SK-N-MC (cell line): ENCODE measurements around the gene IRF8.
"Not testable (repeated sequence)": the region's sequence is repeated elsewhere in the genome, so short reads cannot be mapped to it uniquely, and the experiment has no call there.

Experiments used
- DNase-seq: peaks from one replicate; pipeline ENCODE4 v3.0.0-alpha.2; 2011; ENCODE audit warnings: low read depth, low spot score
- H3K27ac ChIP-seq: fragments of 200-600 bp; sonication (generic); 2 replicates; pipeline ENCODE4 v1.5.1; 2016; ENCODE audit warnings: mixed run types
- H3K36me3 ChIP-seq: fragments of 200-600 bp; sonication (generic); 2 replicates; pipeline ENCODE4 v1.6.1; 2017; ENCODE audit warnings: antibody characterized with exemption, low read length, mixed read lengths; ENCODE audit not compliant: insufficient read depth
- H3K4me3 ChIP-seq: fragments of 200-600 bp; sonication (generic); 2 replicates; pipeline ENCODE4 v1.5.1; 2016
- H3K9ac ChIP-seq: fragments of 200-600 bp; sonication (generic); 2 replicates; pipeline ENCODE4 v1.8.0; 2017; ENCODE audit warnings: mixed run types, mixed read lengths; ENCODE audit not compliant: insufficient read length
- H3K9me3 ChIP-seq: fragments of 200-600 bp; sonication (generic); 2 replicates; pipeline ENCODE4 v1.6.1; 2017; ENCODE audit warnings: low read depth, mild to moderate bottlenecking, antibody characterized with exemption, low read length, moderate library complexity, mixed read lengths
- EZH2 ChIP-seq: fragments of 200-600 bp; sonication (generic); IDR thresholded peaks from one replicate; pipeline ENCODE4 v1.6.1; 2017; ENCODE audit warnings: antibody characterized with exemption
- FOXP2 ChIP-seq: optimal IDR thresholded peaks from 2 replicates; pipeline ENCODE3; 2011; ENCODE audit warnings: mild to moderate bottlenecking, moderate library complexity; ENCODE audit not compliant: insufficient read depth; ENCODE audit errors: extremely low read length, control extremely low read depth
- POLR2AphosphoS5 ChIP-seq: IDR thresholded peaks from 2 replicates; pipeline ENCODE4 v1.6.1; 2012; ENCODE audit warnings: mild to moderate bottlenecking, low read depth, low read length, borderline replicate concordance

Gene IRF8

DNA sequence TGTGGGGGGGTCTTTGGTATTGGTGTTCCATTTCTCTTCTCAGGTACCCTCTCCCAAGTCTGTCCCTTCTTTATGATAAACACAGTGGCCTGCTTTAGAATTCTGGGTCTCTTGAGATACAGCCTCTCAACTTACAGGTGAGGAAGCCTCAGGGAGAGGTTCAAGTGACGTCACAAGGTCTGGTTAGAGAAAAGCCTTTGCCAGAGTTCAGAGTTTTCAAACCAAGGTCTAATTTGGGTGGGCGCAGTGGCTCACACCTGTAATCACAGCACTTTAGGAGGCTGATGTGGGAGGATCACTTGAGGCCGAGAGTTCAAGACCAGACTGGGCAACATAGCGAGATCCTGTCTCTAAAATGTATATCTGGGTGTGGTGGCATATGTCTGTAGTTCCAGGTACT is 2.1 kb downstream of the IRF8 start:
- H3K27ac ChIP-seq = no peak overlapping the region
- H3K9me3 ChIP-seq = no peaks in the 10 kb centered on the region
- H3K4me3 ChIP-seq = no peak overlapping the region
- no peak for DNase-seq
- no peak overlapping the region for H3K9ac ChIP-seq
- TF ChIP-seq POLR2AphosphoS5 (no peak), EZH2 (no peak), FOXP2 (no peak)
- no peaks in the 10 kb centered on the region for H3K36me3 ChIP-seq

DNA sequence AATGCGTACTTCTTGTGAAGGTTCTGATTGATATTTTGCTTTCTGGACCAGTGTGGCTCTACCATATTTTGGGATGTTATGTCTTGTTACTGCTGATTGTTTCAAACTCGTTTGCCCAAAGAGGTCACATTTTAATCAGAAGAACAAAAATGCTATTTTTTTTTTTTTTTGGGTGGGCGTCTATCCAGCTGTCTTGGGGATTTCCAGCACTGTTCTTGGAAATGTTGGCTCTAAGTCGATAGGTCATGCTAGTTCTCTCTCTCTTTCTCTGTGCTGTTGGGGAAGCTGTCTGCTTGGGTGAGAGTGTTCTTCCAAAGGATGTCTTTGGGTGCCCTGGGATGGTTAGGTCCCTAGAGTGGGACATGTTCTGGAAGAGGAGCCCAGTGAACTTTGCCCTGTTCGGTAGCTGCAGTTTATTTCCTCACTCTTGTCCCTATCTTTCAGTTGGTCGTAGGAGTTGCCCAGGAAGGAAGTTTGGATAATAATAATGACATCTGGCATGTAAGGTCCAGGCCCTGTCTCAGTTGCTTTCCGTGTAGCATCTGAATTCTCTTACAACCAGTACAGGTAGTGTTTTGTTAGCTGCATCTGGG is 2.9 kb downstream of the IRF8 start:
- H3K4me3 ChIP-seq = no peak overlapping the region
- H3K9me3 ChIP-seq = no peaks in the 10 kb centered on the region
- no peak for TF ChIP-seq POLR2AphosphoS5
- TF ChIP-seq EZH2 = no peak
- no peak for TF ChIP-seq FOXP2
- H3K9ac ChIP-seq = no peak overlapping the region
- H3K36me3 ChIP-seq = no peaks in the 10 kb centered on the region
- H3K27ac ChIP-seq = no peak overlapping the region
- no peak for DNase-seq

- no peaks in the 10 kb centered on the region for H3K36me3 ChIP-seq
- H3K27ac ChIP-seq = no peak overlapping the region
Observed at GRCh38 chr16:85902366-85903155, 3.6 kb downstream of the IRF8 start.

GRCh38 chr16:85903559-85903958 is 4.6 kb downstream of the IRF8 start:
- TF ChIP-seq EZH2 (no peak), FOXP2 (no peak), POLR2AphosphoS5 (no peak)
- no peak for DNase-seq
- H3K27ac ChIP-seq = no peak overlapping the region
- no peaks in the 10 kb centered on the region for H3K9me3 ChIP-seq
- H3K36me3 ChIP-seq = no peaks in the 10 kb centered on the region
- H3K9ac ChIP-seq = no peak overlapping the region
- H3K4me3 ChIP-seq = no peak overlapping the region

More at GRCh38 chr16:85902366-85903155, 3.6 kb downstream of the IRF8 start:
- Histone ChIP-seq H3K9me3 (no peaks in the 10 kb centered on the region), H3K4me3 (no peak overlapping the region), H3K9ac (no peak overlapping the region)
- TF ChIP-seq EZH2 (no peak), POLR2AphosphoS5 (no peak), FOXP2 (no peak)
- DNase-seq = no peak

DNA sequence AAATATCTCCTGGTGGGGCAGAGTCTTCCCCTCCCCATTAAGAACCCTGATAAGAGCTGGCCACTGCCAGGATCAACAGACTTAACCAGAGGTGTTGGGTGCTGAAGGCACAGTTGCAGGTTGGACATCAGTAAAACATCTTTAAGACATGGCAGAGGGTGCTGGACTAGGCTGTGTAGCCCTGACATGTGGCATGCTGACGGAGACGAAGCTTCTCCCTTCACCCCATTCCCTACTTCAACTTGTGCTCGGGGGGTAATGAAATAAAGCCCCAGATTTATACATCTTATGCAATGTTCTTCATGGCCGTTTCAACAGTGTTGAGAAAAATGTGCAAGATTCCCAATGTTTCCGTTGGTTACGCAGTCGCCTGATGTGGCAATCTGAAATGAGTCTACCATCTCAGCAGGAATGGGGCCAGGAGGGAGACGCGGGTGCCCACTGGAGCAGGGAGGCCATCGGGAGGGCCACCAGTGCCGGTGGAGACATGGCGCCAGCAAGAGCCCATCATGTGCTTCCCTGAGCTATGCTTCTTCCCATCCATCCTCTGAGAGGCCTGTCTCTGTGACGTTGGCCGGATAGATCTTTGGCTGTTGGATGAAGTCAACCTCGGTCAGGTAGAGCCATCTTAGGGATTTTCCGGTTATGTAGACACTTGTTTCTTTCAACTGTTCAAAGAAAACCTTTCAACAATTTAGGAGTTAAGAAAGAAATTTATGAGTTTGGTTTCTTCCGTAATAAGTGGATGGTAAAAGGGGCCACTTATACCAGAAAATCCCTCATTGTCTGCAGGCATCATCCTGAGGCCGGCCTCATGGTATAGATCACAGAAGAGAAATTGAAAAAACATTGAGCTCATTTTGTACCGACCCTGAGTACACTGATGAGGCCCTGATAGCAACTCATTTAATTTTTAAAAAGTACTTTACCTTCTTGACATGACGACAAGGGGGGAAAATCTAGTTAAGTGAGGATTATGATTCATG is 6.4 kb downstream of the IRF8 start:
- Histone ChIP-seq H3K36me3 (no peaks in the 10 kb centered on the region), H3K9me3 (no peaks in the 10 kb centered on the region), H3K27ac (no peak overlapping the region), H3K9ac (no peak overlapping the region), H3K4me3 (no peak overlapping the region)
- DNase-seq = no peak
- TF ChIP-seq EZH2 (no peak), POLR2AphosphoS5 (no peak), FOXP2 (no peak)

- no peak overlapping the region for H3K4me3 ChIP-seq
- DNase-seq = no peak
- TF ChIP-seq EZH2 (no peak), FOXP2 (no peak), POLR2AphosphoS5 (no peak)
- H3K27ac ChIP-seq = no peak overlapping the region
- no peaks in the 10 kb centered on the region for H3K9me3 ChIP-seq
- H3K9ac ChIP-seq = no peak overlapping the region
- no peaks in the 10 kb centered on the region for H3K36me3 ChIP-seq
Observed at GRCh38 chr16:85906349-85906748, 7.4 kb downstream of the IRF8 start.

DNA sequence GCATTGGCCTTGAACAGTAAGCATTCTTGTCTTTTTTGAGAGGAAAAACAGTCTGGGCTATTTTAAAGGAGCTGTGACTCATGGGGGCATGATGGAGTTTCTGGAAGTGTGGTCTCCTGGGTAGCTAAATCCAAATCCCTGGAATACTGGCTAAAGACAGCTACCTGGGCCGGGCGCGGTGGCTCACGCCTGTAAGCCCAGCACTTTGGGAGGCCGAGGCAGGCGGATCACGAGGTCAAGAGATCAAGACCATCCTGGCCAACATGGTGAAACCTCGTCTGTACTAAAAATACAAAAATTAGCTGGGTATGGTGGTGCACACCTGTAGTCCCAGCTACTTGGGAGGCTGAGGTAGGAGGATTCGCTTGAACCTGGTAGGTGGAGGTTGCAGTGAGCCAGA is 8.3 kb downstream of the IRF8 start:
- not testable (repeated sequence) for H3K27ac ChIP-seq, H3K36me3 ChIP-seq, H3K9ac ChIP-seq, H3K4me3 ChIP-seq, DNase-seq, H3K9me3 ChIP-seq

GRCh38 chr16:85908444-85908843 is 9.5 kb downstream of the IRF8 start:
- H3K27ac ChIP-seq = no peak overlapping the region
- no peak overlapping the region for H3K4me3 ChIP-seq

More at GRCh38 chr16:85908444-85908843, 9.5 kb downstream of the IRF8 start:
- Histone ChIP-seq H3K9ac (no peak overlapping the region), H3K36me3 (no peaks in the 10 kb centered on the region), H3K9me3 (no peaks in the 10 kb centered on the region)
- TF ChIP-seq EZH2 (no peak), FOXP2 (no peak), POLR2AphosphoS5 (no peak)
- no peak for DNase-seq
